Neural cell (in vitro differentiated cells): ENCODE data around the gene LENG9.
"Not testable (repeated sequence)": the region's sequence is repeated elsewhere in the genome, so short reads cannot be mapped to it uniquely, and the experiment has no call there.

Source experiments
- CTCF ChIP-seq: fragments of 450-650 bp; IDR thresholded peaks from 2 replicates; pipeline ENCODE4 v1.5.1; 2014; ENCODE audit warnings: antibody characterized with exemption, mild to moderate bottlenecking, moderate library complexity; ENCODE audit not compliant: poor library complexity, severe bottlenecking
- EZH2 ChIP-seq: fragments of 200-600, 300-800 bp; shearing (Covaris generic), sonication (generic); IDR thresholded peaks from 2 replicates; pipeline ENCODE4 v1.6.1; 2014; ENCODE audit warnings: antibody characterized with exemption, low read length, borderline replicate concordance, mild to moderate bottlenecking; ENCODE audit not compliant: insufficient read depth, poor library complexity, severe bottlenecking
- MXI1 ChIP-seq: fragments of 450-650 bp; conservative IDR thresholded peaks from 2 replicates; pipeline ENCODE4 v1.6.1; 2014; ENCODE audit warnings: antibody characterized with exemption, mild to moderate bottlenecking; ENCODE audit not compliant: poor library complexity, severe bottlenecking

GRCh38 chr19:54509200-54509940 lies 45.8 kb upstream of the LENG9 start:
- TF ChIP-seq MXI1, CTCF, EZH2: not testable (repeated sequence)
